CD4-positive, alpha-beta T cell treated with Interleukin-17A for 4 hours (primary cell): ENCODE measurements around the gene MDGA2.

Source experiments
- DNase-seq: peaks from one replicate; pipeline ENCODE4 v3.0.0-alpha.2; 2020; ENCODE audit warnings: mixed read lengths

MDGA2 gene

GRCh38 chr14:46885566-46885965 lies 789.8 kb downstream of the MDGA2 start:
- no peak for DNase-seq

GRCh38 chr14:46861753-46862152 lies 813.7 kb downstream of the MDGA2 start:
- no peak for DNase-seq

GRCh38 chr14:46840944-46841720 lies 834.3 kb downstream of the MDGA2 start:
- no peak for DNase-seq

- no peak for DNase-seq
These were observed 855.1 kb downstream of the MDGA2 start for GRCh38 chr14:46820291-46820690.

GRCh38 chr14:46819117-46819516 lies 856.3 kb downstream of the MDGA2 start:
- no peak for DNase-seq

GRCh38 chr14:46818147-46818546 lies 857.3 kb downstream of the MDGA2 start:
- no peak for DNase-seq

GRCh38 chr14:46793144-46793543 lies 882.3 kb downstream of the MDGA2 start:
- DNase-seq, result no peak
